Muscle layer of duodenum (tissue), 2 donors: ENCODE measurements around the gene GPR151.

Experiments used
- H3K27ac ChIP-seq: one replicate; pipeline ENCODE4 v1.7.0; 2013; ENCODE audit warnings: mild to moderate bottlenecking, low read length
- H3K27me3 ChIP-seq: one replicate; pipeline ENCODE4 v1.7.0; 2013; ENCODE audit warnings: low read depth, mild to moderate bottlenecking, control low read depth, low read length
- H3K36me3 ChIP-seq, 2 donors: one replicate each; pipeline ENCODE4 v1.7.0; 2013; ENCODE audit warnings: low read length in 2 of 2, control low read depth in 1 of 2, mild to moderate bottlenecking in 1 of 2; ENCODE audit not compliant: insufficient read depth in 2 of 2, control insufficient read depth in 1 of 2
- H3K4me1 ChIP-seq, 2 donors: one replicate each; pipeline ENCODE4 v1.7.0; 2013; ENCODE audit warnings: low read length in 2 of 2, mild to moderate bottlenecking in 2 of 2, control low read depth in 1 of 2, moderate library complexity in 1 of 2; ENCODE audit not compliant: insufficient read depth in 2 of 2, control insufficient read depth in 1 of 2
- H3K4me3 ChIP-seq, 2 donors: one replicate each; pipeline ENCODE4 v1.7.0; 2013; ENCODE audit warnings: low read length in 2 of 2, low read depth in 1 of 2, mild to moderate bottlenecking in 1 of 2
- H3K9me3 ChIP-seq, 2 donors: one replicate each; pipeline ENCODE4 v1.7.0; 2013; ENCODE audit warnings: low read length in 2 of 2, control low read depth in 1 of 2, mild to moderate bottlenecking in 1 of 2; ENCODE audit not compliant: control insufficient read depth in 1 of 2
- donor health status: healthy.

The GPR151 gene

DNA sequence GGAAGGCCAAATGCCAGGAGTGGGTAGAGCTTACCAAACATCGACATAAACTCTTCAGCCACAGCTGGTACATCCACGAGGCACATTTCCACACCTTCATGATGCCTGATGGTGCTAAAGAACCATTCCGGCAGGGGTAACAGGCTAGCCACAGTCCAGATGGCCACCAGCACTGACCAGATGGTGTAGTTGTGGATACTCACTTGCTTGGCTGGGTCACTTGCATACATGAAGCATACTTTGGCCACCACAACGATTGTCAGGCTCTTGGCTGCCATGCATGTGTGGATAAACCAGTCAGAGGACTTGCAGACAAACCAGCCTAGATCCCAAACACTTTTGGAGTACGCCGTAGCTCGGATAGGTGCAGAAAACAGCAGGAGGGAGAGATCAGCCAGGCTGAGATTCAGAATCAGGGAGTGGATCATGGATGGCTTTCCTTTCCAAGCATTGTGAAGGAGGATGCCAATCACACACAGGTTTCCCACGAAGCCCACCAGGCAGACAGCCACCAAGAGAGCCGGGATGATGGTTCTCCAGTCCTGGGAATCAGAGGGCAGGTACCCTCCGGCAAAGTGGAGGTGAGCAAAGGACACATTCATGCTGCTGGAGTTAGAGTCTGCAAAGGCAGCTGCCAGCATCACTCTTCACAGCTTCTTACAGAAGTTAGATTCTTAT lies 378 bp downstream of the GPR151 start:
- no peak overlapping the region for H3K4me3 ChIP-seq
- H3K36me3 ChIP-seq: peaks cover 2 to 7% of the 10 kb centered on the region in 2 donors
- H3K27me3 ChIP-seq: no peaks in the 10 kb centered on the region
- H3K27ac ChIP-seq: no peak overlapping the region
- H3K9me3 ChIP-seq: no peaks in the 10 kb centered on the region
- H3K4me1 ChIP-seq: no peaks in the 10 kb centered on the region

DNA sequence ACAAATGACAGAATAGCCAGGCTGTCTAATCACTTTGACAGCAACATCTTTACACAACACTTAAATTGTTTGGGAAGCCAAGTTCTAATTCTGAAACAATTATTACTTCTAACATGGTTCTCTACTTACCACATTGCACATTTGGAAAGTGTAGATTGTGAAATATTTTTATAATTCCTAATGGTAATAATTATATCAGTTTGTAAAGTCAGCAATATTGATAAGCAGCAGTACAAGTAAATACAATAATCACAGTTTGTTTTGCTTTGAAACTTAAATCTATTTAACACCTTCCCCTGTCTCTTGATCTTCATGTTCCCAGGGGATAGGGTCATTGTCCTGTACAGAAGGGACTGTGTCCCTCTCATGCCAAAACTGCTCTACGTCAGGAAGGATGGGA lies 1.4 kb downstream of the GPR151 start:
- peaks cover 10 to 15% of the 10 kb centered on the region in 2 donors for H3K36me3 ChIP-seq
- H3K27me3 ChIP-seq: no peaks in the 10 kb centered on the region
- H3K4me1 ChIP-seq: no peaks in the 10 kb centered on the region
- no peaks in the 10 kb centered on the region for H3K9me3 ChIP-seq
- H3K27ac ChIP-seq: no peak overlapping the region
- H3K4me3 ChIP-seq: no peak overlapping the region

GRCh38 chr5:146513462-146513861 lies 2.5 kb downstream of the GPR151 start:
- Histone ChIP-seq H3K27me3 (no peaks in the 10 kb centered on the region), H3K27ac (no peak overlapping the region), H3K4me1 (no peaks in the 10 kb centered on the region), H3K36me3 (peaks cover 19 to 24% of the 10 kb centered on the region in 2 donors), H3K4me3 (no peak overlapping the region), H3K9me3 (no peaks in the 10 kb centered on the region)

- H3K36me3 ChIP-seq: peaks cover 43 to 49% of the 10 kb centered on the region in 2 donors
- no peaks in the 10 kb centered on the region for H3K27me3 ChIP-seq
- H3K4me3 ChIP-seq: no peak overlapping the region
Observed at GRCh38 chr5:146510559-146511125, 5.3 kb downstream of the GPR151 start.

GRCh38 chr5:146507428-146507827 lies 8.6 kb downstream of the GPR151 start:
- no peak overlapping the region for H3K4me3 ChIP-seq
- no peaks in the 10 kb centered on the region for H3K9me3 ChIP-seq
- H3K36me3 ChIP-seq: peaks cover 56 to 70% of the 10 kb centered on the region in 2 donors
- H3K4me1 ChIP-seq: no peaks in the 10 kb centered on the region
- no peak overlapping the region for H3K27ac ChIP-seq
- no peaks in the 10 kb centered on the region for H3K27me3 ChIP-seq

More at GRCh38 chr5:146510559-146511125, 5.3 kb downstream of the GPR151 start:
- Histone ChIP-seq H3K27ac (no peak overlapping the region), H3K9me3 (no peaks in the 10 kb centered on the region), H3K4me1 (no peaks in the 10 kb centered on the region)

- Histone ChIP-seq H3K27me3 (no peaks in the 10 kb centered on the region), H3K9me3 (no peaks in the 10 kb centered on the region), H3K36me3 (peaks cover 17 to 20% of the 10 kb centered on the region in 2 donors), H3K4me1 (no peaks in the 10 kb centered on the region), H3K27ac (no peak overlapping the region), H3K4me3 (no peak overlapping the region)
Observed at GRCh38 chr5:146499680-146500079, 16.3 kb downstream of the GPR151 start.

DNA sequence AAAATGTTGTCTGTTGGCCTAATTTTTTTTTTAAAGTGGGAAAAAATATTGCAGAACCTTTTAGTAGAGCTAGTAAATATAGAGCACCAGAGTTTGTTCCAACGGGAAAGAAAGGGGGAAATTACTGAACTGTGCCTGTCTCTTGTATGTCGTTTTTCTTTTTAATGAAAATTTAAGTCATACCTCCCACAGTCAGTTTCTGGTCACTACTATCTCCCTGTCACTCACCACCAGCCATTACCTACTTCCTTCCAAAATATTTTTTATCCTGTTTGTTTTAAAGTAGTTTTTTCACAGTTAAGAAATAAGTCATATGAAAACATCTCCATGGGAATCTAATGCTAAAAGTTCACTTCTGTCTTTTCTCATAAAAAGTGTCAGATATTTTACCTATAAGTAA lies 21.3 kb downstream of the GPR151 start:
- peaks cover 10 to 11% of the 10 kb centered on the region in 2 donors for H3K36me3 ChIP-seq
- no peak overlapping the region for H3K27ac ChIP-seq
- peaks cover 0 to 11% of the 10 kb centered on the region in 2 donors for H3K4me1 ChIP-seq
- no peak overlapping the region for H3K4me3 ChIP-seq
- no peaks in the 10 kb centered on the region for H3K9me3 ChIP-seq
- H3K27me3 ChIP-seq: no peaks in the 10 kb centered on the region

GRCh38 chr5:146490089-146490843 lies 25.7 kb downstream of the GPR151 start:
- Histone ChIP-seq H3K36me3 (peaks cover 5 to 20% of the 10 kb centered on the region in 2 donors), H3K27me3 (no peaks in the 10 kb centered on the region), H3K4me1 (peaks cover 0 to 11% of the 10 kb centered on the region in 2 donors), H3K27ac (no peak overlapping the region), H3K9me3 (no peaks in the 10 kb centered on the region), H3K4me3 (no peak overlapping the region)

- no peaks in the 10 kb centered on the region for H3K9me3 ChIP-seq
- no peaks in the 10 kb centered on the region for H3K27me3 ChIP-seq
- peaks cover 0 to 1% of the 10 kb centered on the region in 2 donors for H3K4me1 ChIP-seq
- H3K27ac ChIP-seq: no peak overlapping the region
- H3K4me3 ChIP-seq: no peak overlapping the region
- H3K36me3 ChIP-seq: peaks cover 35 to 51% of the 10 kb centered on the region in 2 donors
Observed at GRCh38 chr5:146484714-146485391, 31.1 kb downstream of the GPR151 start.

GRCh38 chr5:146482775-146483174 lies 33.2 kb downstream of the GPR151 start:
- Histone ChIP-seq H3K9me3 (no peaks in the 10 kb centered on the region), H3K36me3 (peaks cover 36 to 56% of the 10 kb centered on the region in 2 donors), H3K27me3 (no peaks in the 10 kb centered on the region), H3K27ac (no peak overlapping the region), H3K4me3 (no peak overlapping the region), H3K4me1 (no peaks in the 10 kb centered on the region)

DNA sequence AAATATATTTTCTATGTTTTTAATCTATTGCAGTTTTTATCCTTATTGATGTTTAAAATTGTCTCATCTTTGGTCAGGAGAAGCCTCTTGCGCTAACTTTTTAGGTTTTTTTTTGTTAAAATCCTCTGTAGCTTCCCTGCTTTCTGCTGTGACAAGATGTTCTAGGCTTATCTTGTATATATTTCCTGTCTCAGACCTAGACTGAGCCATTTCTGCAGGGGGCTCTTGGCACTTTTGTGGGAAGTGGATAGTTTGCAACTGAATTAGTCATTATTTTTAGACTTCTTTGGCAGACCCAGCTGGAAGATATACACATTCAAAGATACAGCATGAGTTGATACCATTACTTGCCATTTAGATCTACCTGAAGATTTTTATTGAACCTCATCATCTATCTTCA lies 40.1 kb downstream of the GPR151 start:
- peaks cover 47 to 66% of the 10 kb centered on the region in 2 donors for H3K36me3 ChIP-seq
- no peaks in the 10 kb centered on the region for H3K27me3 ChIP-seq
- H3K9me3 ChIP-seq: no peaks in the 10 kb centered on the region
- H3K4me1 ChIP-seq: no peaks in the 10 kb centered on the region
- H3K4me3 ChIP-seq: no peak overlapping the region
- H3K27ac ChIP-seq: no peak overlapping the region
